HG02943 (cell line): Measurements from ENCODE around the gene RPL11.
"Not testable (repeated sequence)": the region's sequence is repeated elsewhere in the genome, so short reads cannot be mapped to it uniquely, and the experiment has no call there.

ENCODE experiments used
- ATAC-seq: cut with Tn5 transposase; IDR thresholded peaks from one replicate; pipeline ENCODE4 v1.9.1; 2021; ENCODE audit warnings: mild to moderate bottlenecking, low read depth, moderate library complexity; ENCODE audit not compliant: unreplicated experiment

The RPL11 gene

GRCh38 chr1:23682946-23683345 lies 8.7 kb upstream of the RPL11 start:
- no peak for ATAC-seq

GRCh38 chr1:23684415-23684814 lies 7.2 kb upstream of the RPL11 start:
- no peak for ATAC-seq

GRCh38 chr1:23685197-23685596 lies 6.4 kb upstream of the RPL11 start:
- not testable (repeated sequence) for ATAC-seq

GRCh38 chr1:23687680-23688079 lies 3.9 kb upstream of the RPL11 start:
- ATAC-seq = not testable (repeated sequence)

- not testable (repeated sequence) for ATAC-seq
Observed at GRCh38 chr1:23688281-23688680, 3.3 kb upstream of the RPL11 start.

GRCh38 chr1:23692308-23692871 lies 784 bp downstream of the RPL11 start:
- ATAC-seq = no peak

- ATAC-seq = no peak
Observed at GRCh38 chr1:23693599-23693998, 2.0 kb downstream of the RPL11 start.

- no peak for ATAC-seq
Observed at GRCh38 chr1:23694371-23694770, 2.8 kb downstream of the RPL11 start.

- no peak for ATAC-seq
Observed at GRCh38 chr1:23695667-23696066, 4.1 kb downstream of the RPL11 start.

GRCh38 chr1:23696335-23696989 lies 4.9 kb downstream of the RPL11 start:
- no peak for ATAC-seq

- ATAC-seq = no peak
Observed at GRCh38 chr1:23698466-23698865, 6.9 kb downstream of the RPL11 start.

GRCh38 chr1:23699280-23700179 lies 7.9 kb downstream of the RPL11 start:
- no peak for ATAC-seq

GRCh38 chr1:23701310-23701709 lies 9.7 kb downstream of the RPL11 start:
- no peak for ATAC-seq

GRCh38 chr1:23701996-23702395 lies 10.4 kb downstream of the RPL11 start:
- ATAC-seq = no peak

- no peak for ATAC-seq
Observed at GRCh38 chr1:23704834-23705495, 13.4 kb downstream of the RPL11 start.

GRCh38 chr1:23709229-23709628 lies 17.6 kb downstream of the RPL11 start:
- no peak for ATAC-seq

- no peak for ATAC-seq
Observed at GRCh38 chr1:23718482-23718881, 26.9 kb downstream of the RPL11 start.

- no peak for ATAC-seq
Observed at GRCh38 chr1:23719162-23719820, 27.7 kb downstream of the RPL11 start.

- ATAC-seq = peak; percentile 50
Observed at GRCh38 chr1:23720256-23720995, 28.8 kb downstream of the RPL11 start.

GRCh38 chr1:23722652-23723051 lies 31.0 kb downstream of the RPL11 start:
- ATAC-seq = no peak
